DOHH2 (cell line): ENCODE measurements around the gene TPM3.

Experiments used
- H3F3A ChIP-seq: fragments of 200-600 bp; sonication (generic), shearing (Covaris generic); 2 replicates; pipeline ENCODE4 v1.6.0; 2016; ENCODE audit warnings: antibody characterized with exemption, mild to moderate bottlenecking; ENCODE audit not compliant: control insufficient read depth, insufficient read depth
- H3K27ac ChIP-seq: fragments of 200-600 bp; sonication (generic); 2 replicates; pipeline ENCODE4 v1.5.1; 2014; ENCODE audit warnings: low read depth, mild to moderate bottlenecking, low read length, moderate library complexity
- H3K27me3 ChIP-seq: fragments of 200-600 bp; sonication (generic); 2 replicates; pipeline ENCODE4 v1.6.1; 2014; ENCODE audit warnings: mild to moderate bottlenecking, low read length, mixed read lengths; ENCODE audit not compliant: control insufficient read depth
- H3K36me3 ChIP-seq: fragments of 200-600 bp; sonication (generic); 2 replicates; pipeline ENCODE4 v1.6.1; 2014; ENCODE audit warnings: mild to moderate bottlenecking, low read length, moderate library complexity, mixed read lengths; ENCODE audit not compliant: control insufficient read depth
- H3K4me1 ChIP-seq: fragments of 200-600 bp; sonication (generic); 2 replicates; pipeline ENCODE4 v1.6.1; 2014; ENCODE audit warnings: mild to moderate bottlenecking, low read length, mixed read lengths; ENCODE audit not compliant: control insufficient read depth
- H3K4me2 ChIP-seq: fragments of 200-600 bp; sonication (generic); 2 replicates; pipeline ENCODE4 v1.6.0; 2014; ENCODE audit warnings: mild to moderate bottlenecking, low read length, moderate library complexity
- H3K4me3 ChIP-seq: fragments of 200-600 bp; sonication (generic); 2 replicates; pipeline ENCODE4 v1.5.1; 2014; ENCODE audit warnings: mild to moderate bottlenecking, low read length, mixed read lengths
- H3K79me2 ChIP-seq: fragments of 200-600 bp; sonication (generic); 2 replicates; pipeline ENCODE4 v1.6.1; 2014; ENCODE audit warnings: mild to moderate bottlenecking, low read length, mixed read lengths; ENCODE audit not compliant: control insufficient read depth
- H3K9me2 ChIP-seq: fragments of 200-600 bp; sonication (generic); replicated peaks from 2 replicates; pipeline ENCODE4 v1.6.1; 2014; ENCODE audit warnings: mild to moderate bottlenecking, low read length, mixed read lengths; ENCODE audit not compliant: control insufficient read depth
- H3K9me3 ChIP-seq: fragments of 200-600 bp; sonication (generic); 2 replicates; pipeline ENCODE4 v1.6.1; 2014; ENCODE audit warnings: antibody characterized with exemption, low read length, mixed read lengths; ENCODE audit not compliant: control insufficient read depth, insufficient read depth
- H4K20me1 ChIP-seq: fragments of 200-600 bp; sonication (generic); 2 replicates; pipeline ENCODE4 v1.6.0; 2014; ENCODE audit warnings: low read depth, mild to moderate bottlenecking, antibody characterized with exemption, low read length, moderate library complexity; ENCODE audit not compliant: control insufficient read depth, insufficient read depth
- EZH2phosphoT487 ChIP-seq: fragments of 200-600 bp; sonication (generic); IDR thresholded peaks from 2 replicates; pipeline ENCODE4 v1.6.1; 2017; ENCODE audit warnings: borderline replicate concordance, mild to moderate bottlenecking, antibody characterized with exemption, low read length, moderate library complexity, mixed read lengths
- TF ChIP-seq, protein P1 (sequence below): fragments of 200-600 bp; sonication (generic); IDR thresholded peaks from one replicate; pipeline ENCODE4 v1.5.1; 2014; ENCODE audit warnings: antibody characterized with exemption, mild to moderate bottlenecking, low read depth, low read length; ENCODE audit not compliant: poor library complexity, severe bottlenecking

The TPM3 gene

DNA sequence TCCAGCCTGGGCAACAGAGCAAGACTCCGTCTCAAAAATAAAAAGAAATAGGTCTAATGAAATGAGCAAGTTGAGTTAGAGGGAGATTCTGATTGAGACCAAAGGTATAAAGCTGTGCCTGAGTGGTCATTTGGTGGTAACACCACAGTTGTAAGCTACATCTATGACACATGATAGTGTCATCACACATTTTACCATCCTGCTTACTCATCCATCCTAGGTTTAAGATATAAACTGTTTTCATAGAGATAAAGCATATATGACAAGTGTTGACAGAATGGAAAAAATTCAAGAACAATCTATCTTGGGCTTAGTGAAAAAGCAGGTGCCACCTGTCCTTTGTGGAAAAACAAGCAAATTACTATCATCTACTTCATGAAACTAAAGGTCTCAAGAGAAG is 21.4 kb upstream of the TPM3 start:
- Histone ChIP-seq H3K4me1 (peaks cover 9% of the 10 kb centered on the region), H3K4me2 (no peak overlapping the region), H3K4me3 (no peak overlapping the region), H3K9me2 (no peaks in the 10 kb centered on the region), H3K27me3 (no peaks in the 10 kb centered on the region), H3K36me3 (peaks cover 86% of the 10 kb centered on the region), H3K9me3 (no peaks in the 10 kb centered on the region), H3F3A (0 out of 2 replicates have a peak, but pooled peaks cover 3% of the 10 kb centered on the region), H3K27ac (no peak overlapping the region), H3K79me2 (peaks cover 45% of the 10 kb centered on the region), H4K20me1 (no peaks in the 10 kb centered on the region)
- TF ChIP-seq, protein P1, sequence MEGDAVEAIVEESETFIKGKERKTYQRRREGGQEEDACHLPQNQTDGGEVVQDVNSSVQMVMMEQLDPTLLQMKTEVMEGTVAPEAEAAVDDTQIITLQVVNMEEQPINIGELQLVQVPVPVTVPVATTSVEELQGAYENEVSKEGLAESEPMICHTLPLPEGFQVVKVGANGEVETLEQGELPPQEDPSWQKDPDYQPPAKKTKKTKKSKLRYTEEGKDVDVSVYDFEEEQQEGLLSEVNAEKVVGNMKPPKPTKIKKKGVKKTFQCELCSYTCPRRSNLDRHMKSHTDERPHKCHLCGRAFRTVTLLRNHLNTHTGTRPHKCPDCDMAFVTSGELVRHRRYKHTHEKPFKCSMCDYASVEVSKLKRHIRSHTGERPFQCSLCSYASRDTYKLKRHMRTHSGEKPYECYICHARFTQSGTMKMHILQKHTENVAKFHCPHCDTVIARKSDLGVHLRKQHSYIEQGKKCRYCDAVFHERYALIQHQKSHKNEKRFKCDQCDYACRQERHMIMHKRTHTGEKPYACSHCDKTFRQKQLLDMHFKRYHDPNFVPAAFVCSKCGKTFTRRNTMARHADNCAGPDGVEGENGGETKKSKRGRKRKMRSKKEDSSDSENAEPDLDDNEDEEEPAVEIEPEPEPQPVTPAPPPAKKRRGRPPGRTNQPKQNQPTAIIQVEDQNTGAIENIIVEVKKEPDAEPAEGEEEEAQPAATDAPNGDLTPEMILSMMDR, result no peak
- no peak for TF ChIP-seq EZH2phosphoT487

DNA sequence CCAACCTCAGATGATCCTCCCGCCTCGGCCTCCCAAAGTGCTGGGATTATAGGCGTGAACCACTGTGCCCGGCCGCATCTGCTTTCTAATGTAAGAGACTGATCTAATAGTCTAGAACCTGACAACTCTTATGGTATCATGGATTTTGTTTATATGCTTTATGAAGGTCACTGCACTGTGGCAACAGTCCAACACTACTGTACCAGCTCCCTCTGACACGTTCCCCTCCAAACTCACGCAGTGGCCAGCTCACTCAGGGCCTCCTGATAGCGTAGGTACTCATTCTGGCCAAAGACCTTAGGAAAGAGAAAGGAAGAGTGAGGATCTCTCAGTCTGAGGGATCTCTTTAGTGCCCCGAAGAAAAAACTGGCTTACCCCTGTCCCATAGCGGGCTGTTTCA is 20.2 kb upstream of the TPM3 start:
- H3K9me3 ChIP-seq, result no peaks in the 10 kb centered on the region
- H3K27ac ChIP-seq, result no peak overlapping the region
- no peak overlapping the region for H3K4me2 ChIP-seq
- H3K4me1 ChIP-seq, result no peaks in the 10 kb centered on the region
- no peaks in the 10 kb centered on the region for H3K27me3 ChIP-seq
- H4K20me1 ChIP-seq, result no peaks in the 10 kb centered on the region
- H3K79me2 ChIP-seq, result peaks cover 34% of the 10 kb centered on the region
- no peak overlapping the region for H3K4me3 ChIP-seq
- H3K36me3 ChIP-seq, result peaks cover 84% of the 10 kb centered on the region
- TF ChIP-seq, protein P1, result no peak
- TF ChIP-seq EZH2phosphoT487, result no peak
- H3K9me2 ChIP-seq, result no peaks in the 10 kb centered on the region
- H3F3A ChIP-seq, result peaks cover 9% of the 10 kb centered on the region; the same call in 1 of the 2 replicates

DNA sequence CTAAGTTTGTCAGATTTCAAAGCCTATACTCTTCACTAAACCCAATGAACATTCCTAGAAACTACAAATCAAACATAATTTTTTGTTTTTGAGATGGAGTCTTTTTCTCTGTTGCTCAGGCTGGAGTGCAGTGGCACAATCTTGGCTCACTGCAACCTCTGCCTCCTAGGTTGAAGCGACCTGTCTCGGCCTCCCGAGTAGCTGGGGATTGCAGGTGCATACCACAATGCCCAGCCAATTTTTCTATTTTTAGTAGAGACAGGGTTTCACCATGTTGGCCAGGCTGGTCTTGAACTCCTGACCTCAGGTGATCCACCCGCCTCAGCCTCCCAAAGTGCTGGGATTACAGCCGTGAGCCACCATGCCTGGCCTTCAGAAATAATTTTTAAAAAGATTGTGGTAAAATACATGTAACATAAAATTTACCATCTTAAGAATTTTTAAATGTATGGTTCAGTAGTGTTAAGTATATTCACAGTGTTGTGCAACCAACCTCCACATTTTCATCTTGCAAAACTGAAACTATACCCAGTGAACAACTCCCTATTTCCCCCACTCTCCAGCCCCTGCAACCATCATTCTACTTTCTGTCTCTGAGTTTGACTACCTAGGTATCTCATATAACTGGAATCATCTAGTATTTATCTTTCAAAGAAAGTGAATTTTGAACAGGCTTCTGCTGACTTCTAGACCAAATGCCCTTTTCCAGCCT is 16.9 kb upstream of the TPM3 start:
- peaks cover 5% of the 10 kb centered on the region for H3K79me2 ChIP-seq
- no peaks in the 10 kb centered on the region for H3K27me3 ChIP-seq
- no peaks in the 10 kb centered on the region for H4K20me1 ChIP-seq
- H3K4me3 ChIP-seq, result no peak overlapping the region
- no peaks in the 10 kb centered on the region for H3K9me2 ChIP-seq
- H3K27ac ChIP-seq, result no peak overlapping the region
- peaks cover 66% of the 10 kb centered on the region for H3K36me3 ChIP-seq
- no peak overlapping the region for H3K4me2 ChIP-seq
- no peaks in the 10 kb centered on the region for H3K9me3 ChIP-seq
- H3F3A ChIP-seq, result peaks cover 26% of the 10 kb centered on the region; the same call in 1 of the 2 replicates
- H3K4me1 ChIP-seq, result no peaks in the 10 kb centered on the region
- no peak for TF ChIP-seq EZH2phosphoT487
- TF ChIP-seq, protein P1, result no peak
